ENCODE data around the gene GADD45B. TPM values are rescaled to one million over a fixed set of nuclear protein-coding genes. Genes with fewer than 3 reads are reported as not detected.

The GADD45B gene
- total and polyA plus RNA-seq, 4 experiments from 2014 or later = 44.9 to 94.4 (median 88.3) TPM

GRCh38 chr19:2483084-2483483 lies 7.2 kb downstream of the GADD45B start:
- Mint-ChIP-seq H3K27ac (peak overlapping the region in 2 of 7 donors; percentile 10 to 30), H3K4me1 (peaks cover 4 to 12% (median 7%) of the 10 kb centered on the region in 4 donors), H3K36me3 (peaks cover 7 to 8% of the 10 kb centered on the region in 2 donors), H3K4me3 (no peak overlapping the region), H3K9me3 (peaks cover 0 to 23% (median 15%) of the 10 kb centered on the region in 8 donors), H3K27me3 (no peaks in the 10 kb centered on the region)
- ChIA-PET POLR2A (ENCODE audit: partially characterized antibody) (no interaction called here), CTCF (ENCODE audit: partially characterized antibody) (no interaction called here)
- Histone ChIP-seq H3K36me3 (ENCODE audit: insufficient read depth, low read length) (no peaks in the 10 kb centered on the region), H3K27me3 (ENCODE audit: insufficient read depth, low read length) (no peaks in the 10 kb centered on the region), H3K4me1 (ENCODE audit: insufficient read depth, low read length) (peaks cover 12% of the 10 kb centered on the region), H3K27ac (ENCODE audit: low read depth, low read length) (no peak overlapping the region), H3K4me3 (ENCODE audit: low read length in 2 of 2) (no peak overlapping the region), H3K9me3 (ENCODE audit: control insufficient read depth in 1 of 2, low read length in 2 of 2) (no peaks in the 10 kb centered on the region)
- intact Hi-C loops (cut with micrococcal nuclease) = no loop called here
- DNase-seq = no peak

DNA sequence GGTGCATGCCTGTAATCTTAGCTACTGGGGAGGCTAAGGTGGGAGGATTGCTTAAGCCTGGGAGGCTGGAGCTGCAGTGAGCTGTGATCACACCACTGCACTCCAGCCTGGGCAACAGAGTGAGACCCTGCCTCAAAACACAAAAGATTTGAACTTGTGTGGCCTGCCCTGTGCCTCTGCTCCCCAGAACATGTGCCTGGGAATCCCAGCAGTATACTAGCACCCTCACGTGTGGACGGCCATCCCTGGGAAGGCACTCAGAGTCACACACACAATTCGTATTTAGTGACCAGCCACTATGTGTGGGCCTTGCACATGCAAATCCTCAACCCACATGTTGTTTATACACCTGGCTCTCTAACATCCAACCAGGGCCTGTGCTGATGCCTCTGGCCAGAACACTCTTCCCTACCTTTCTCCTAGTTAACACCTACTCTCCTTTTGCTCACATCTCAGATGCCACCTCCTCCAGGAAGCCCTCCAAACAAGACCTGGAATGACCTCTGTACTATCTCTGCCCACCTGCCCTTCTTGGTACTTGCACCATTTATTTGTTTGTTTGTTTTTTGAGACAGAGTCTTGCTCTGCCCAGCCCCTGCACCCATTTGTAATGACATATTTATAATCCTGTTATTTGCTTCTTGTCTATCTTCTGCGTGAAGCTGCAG lies 7.7 kb downstream of the GADD45B start:
- CTCF ChIA-PET (ENCODE audit: partially characterized antibody) = no interaction called here

GRCh38 chr19:2484178-2484937 lies 8.4 kb downstream of the GADD45B start:
- CTCF ChIA-PET (ENCODE audit: partially characterized antibody) = no interaction called here
- POLR2A ChIA-PET (ENCODE audit: partially characterized antibody) = interaction anchor here (15.8 kb wide), 1 partner anchor 6 kb away, joined by 206 read pairs; the partner anchor contains the start of gene GADD45B
- Histone ChIP-seq H3K9me3 (ENCODE audit: control insufficient read depth in 1 of 2, low read length in 2 of 2) (no peaks in the 10 kb centered on the region), H3K27ac (ENCODE audit: low read depth, low read length) (no peak overlapping the region), H3K36me3 (ENCODE audit: insufficient read depth, low read length) (no peaks in the 10 kb centered on the region), H3K27me3 (ENCODE audit: insufficient read depth, low read length) (peaks cover under 1% of the 10 kb centered on the region), H3K4me1 (ENCODE audit: insufficient read depth, low read length) (peaks cover 13% of the 10 kb centered on the region), H3K4me3 (ENCODE audit: low read length in 2 of 2) (no peak overlapping the region)
- DNase-seq = no peak
- intact Hi-C loops (cut with micrococcal nuclease) = no loop called here
- Mint-ChIP-seq H3K36me3 (peaks cover 2 to 4% of the 10 kb centered on the region in 2 donors), H3K27me3 (no peaks in the 10 kb centered on the region), H3K4me3 (no peak overlapping the region), H3K27ac (peak overlapping the region in 1 of 7 donors; percentile 62), H3K4me1 (peaks cover under 1 to 11% (median 5%) of the 10 kb centered on the region in 4 donors), H3K9me3 (peaks cover 0 to 21% (median 15%) of the 10 kb centered on the region in 8 donors)

More for the DNA sequence above, 7.7 kb downstream of the GADD45B start:
- Histone ChIP-seq H3K36me3 (ENCODE audit: insufficient read depth, low read length) (no peaks in the 10 kb centered on the region), H3K27me3 (ENCODE audit: insufficient read depth, low read length) (no peaks in the 10 kb centered on the region), H3K27ac (ENCODE audit: low read depth, low read length) (no peak overlapping the region), H3K4me1 (ENCODE audit: insufficient read depth, low read length) (peaks cover 13% of the 10 kb centered on the region), H3K9me3 (ENCODE audit: control insufficient read depth in 1 of 2, low read length in 2 of 2) (no peaks in the 10 kb centered on the region), H3K4me3 (ENCODE audit: low read length in 2 of 2) (no peak overlapping the region)
- DNase-seq = no peak
- Mint-ChIP-seq H3K9me3 (peaks cover 0 to 21% (median 15%) of the 10 kb centered on the region in 8 donors), H3K4me1 (peaks cover 0 to 10% (median 5%) of the 10 kb centered on the region in 4 donors), H3K27ac (peak overlapping the region in 3 of 7 donors; percentile 30 to 65 (median 63)), H3K27me3 (no peaks in the 10 kb centered on the region), H3K36me3 (peaks cover 2 to 4% of the 10 kb centered on the region in 2 donors), H3K4me3 (no peak overlapping the region)
- POLR2A ChIA-PET (ENCODE audit: partially characterized antibody) = interaction anchor here (15.8 kb wide), 1 partner anchor 5 kb away, joined by 206 read pairs; the partner anchor contains the start of gene GADD45B
- intact Hi-C loops (cut with micrococcal nuclease) = no loop called here

DNA sequence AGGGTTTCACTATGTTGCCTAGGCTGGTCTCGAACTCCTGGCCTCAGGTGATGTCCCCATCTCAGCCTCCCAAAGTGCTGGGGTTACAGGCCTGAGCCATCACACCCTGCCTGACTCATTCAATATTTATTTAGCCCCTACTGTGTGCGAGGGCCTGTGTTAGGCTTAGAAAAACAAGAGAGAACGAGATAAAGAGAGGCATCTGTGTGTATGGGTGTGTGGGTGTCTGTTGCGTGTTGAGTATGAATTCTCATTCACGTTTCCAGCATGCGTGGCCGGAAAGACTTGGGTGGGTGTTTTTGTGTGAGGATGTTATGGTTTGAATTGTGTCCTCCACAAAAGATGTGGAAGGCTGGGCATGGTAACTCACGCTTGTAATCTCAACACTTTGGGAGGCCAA lies 9.5 kb downstream of the GADD45B start:
- Mint-ChIP-seq H3K4me3 (no peak overlapping the region), H3K27ac (no peak overlapping the region), H3K27me3 (peaks cover 5% of the 10 kb centered on the region in 2 donors), H3K36me3 (peaks cover 2 to 4% of the 10 kb centered on the region in 2 donors), H3K9me3 (peaks cover 0 to 21% (median 15%) of the 10 kb centered on the region in 8 donors), H3K4me1 (peaks cover 6 to 16% (median 8%) of the 10 kb centered on the region in 4 donors)
- Histone ChIP-seq H3K27me3 (ENCODE audit: insufficient read depth, low read length) (peaks cover 6% of the 10 kb centered on the region), H3K27ac (ENCODE audit: low read depth, low read length) (no peak overlapping the region), H3K4me3 (ENCODE audit: low read length in 2 of 2) (no peak overlapping the region), H3K4me1 (ENCODE audit: insufficient read depth, low read length) (peaks cover 12% of the 10 kb centered on the region), H3K36me3 (ENCODE audit: insufficient read depth, low read length) (no peaks in the 10 kb centered on the region), H3K9me3 (ENCODE audit: control insufficient read depth in 1 of 2, low read length in 2 of 2) (no peaks in the 10 kb centered on the region)
- CTCF ChIA-PET (ENCODE audit: partially characterized antibody) = no interaction called here
- POLR2A ChIA-PET (ENCODE audit: partially characterized antibody) = interaction anchor here (15.8 kb wide), 1 partner anchor 7 kb away, joined by 206 read pairs; the partner anchor contains the start of gene GADD45B
- DNase-seq = no peak
- intact Hi-C loops (cut with micrococcal nuclease) = no loop called here

- Histone ChIP-seq H3K36me3 (ENCODE audit: insufficient read depth, low read length) (no peaks in the 10 kb centered on the region), H3K4me3 (ENCODE audit: low read length in 2 of 2) (no peak overlapping the region), H3K27me3 (ENCODE audit: insufficient read depth, low read length) (peaks cover 15% of the 10 kb centered on the region), H3K9me3 (ENCODE audit: control insufficient read depth in 1 of 2, low read length in 2 of 2) (no peaks in the 10 kb centered on the region), H3K4me1 (ENCODE audit: insufficient read depth, low read length) (peaks cover 12% of the 10 kb centered on the region), H3K27ac (ENCODE audit: low read depth, low read length) (no peak overlapping the region)
- peaks cover 10 to 12% of the 10 kb centered on the region in 2 donors for H3K27me3 Mint-ChIP-seq
- intact Hi-C loops (cut with micrococcal nuclease) = no loop called here
- peak overlapping the region in 2 of 7 donors; percentile 21 to 29 for H3K27ac Mint-ChIP-seq
- H3K36me3 Mint-ChIP-seq = peaks cover 2 to 4% of the 10 kb centered on the region in 2 donors
- POLR2A ChIA-PET (ENCODE audit: partially characterized antibody) = interaction anchor here (15.8 kb wide), 1 partner anchor 9 kb away, joined by 206 read pairs; the partner anchor contains the start of gene GADD45B
- peaks cover 7 to 21% (median 10%) of the 10 kb centered on the region in 4 donors for H3K4me1 Mint-ChIP-seq
- peak overlapping the region in 2 of 8 donors; percentile 36 to 40 for H3K4me3 Mint-ChIP-seq
- CTCF ChIA-PET (ENCODE audit: partially characterized antibody) = interaction anchor here (1.5 kb wide), 1 partner anchor 10 kb away, joined by 6 read pairs; no protein-coding TSS in a partner anchor
- H3K9me3 Mint-ChIP-seq = peaks cover 0 to 21% (median 15%) of the 10 kb centered on the region in 8 donors
- no peak for DNase-seq
Measured at GRCh38 chr19:2487090-2487489, 11.2 kb downstream of the GADD45B start.

- ChIA-PET CTCF (ENCODE audit: partially characterized antibody) (no interaction called here), POLR2A (ENCODE audit: partially characterized antibody) (interaction anchor here (15.8 kb wide), 1 partner anchor 10 kb away, joined by 206 read pairs; the partner anchor contains the start of gene GADD45B)
- Mint-ChIP-seq H3K27ac (no peak overlapping the region), H3K4me3 (peak overlapping the region in 2 of 8 donors; percentile 10 to 21), H3K36me3 (peaks cover 2 to 4% of the 10 kb centered on the region in 2 donors), H3K4me1 (peaks cover 7 to 26% (median 10%) of the 10 kb centered on the region in 4 donors), H3K9me3 (peaks cover 0 to 15% (median 9%) of the 10 kb centered on the region in 8 donors), H3K27me3 (peaks cover 13 to 14% of the 10 kb centered on the region in 2 donors)
- no peak for DNase-seq
- peaks cover 12% of the 10 kb centered on the region for H3K4me1 ChIP-seq (ENCODE audit: insufficient read depth, low read length)
- peaks cover 15% of the 10 kb centered on the region for H3K27me3 ChIP-seq (ENCODE audit: insufficient read depth, low read length)
- no peaks in the 10 kb centered on the region for H3K9me3 ChIP-seq (ENCODE audit: control insufficient read depth in 1 of 2, low read length in 2 of 2)
- H3K4me3 ChIP-seq (ENCODE audit: low read length in 2 of 2) = no peak overlapping the region
- intact Hi-C loops (cut with micrococcal nuclease) = no loop called here
- no peak overlapping the region for H3K27ac ChIP-seq (ENCODE audit: low read depth, low read length)
- H3K36me3 ChIP-seq (ENCODE audit: insufficient read depth, low read length) = no peaks in the 10 kb centered on the region
Measured at GRCh38 chr19:2487842-2488241, 11.9 kb downstream of the GADD45B start.

Measured in CD4-positive, alpha-beta memory T cell (primary cell).